BLaER1 (cell line): ENCODE results near the gene PHKB.
A peak's percentile ranks its signal among the peaks of the same experiment; 100 is the strongest.
"Not testable (repeated sequence)": the region's sequence is repeated elsewhere in the genome, so short reads cannot be mapped to it uniquely, and the experiment has no call there.

Experiments
- H3K27ac ChIP-seq: shearing (Covaris generic); formaldehyde crosslinking; 2 replicates; pipeline ENCODE4 v1.8.1; 2022
- H3K27me3 ChIP-seq: shearing (Covaris generic); formaldehyde crosslinking; 2 replicates; pipeline ENCODE4 v1.8.1; 2022
- H3K36me3 ChIP-seq: shearing (Covaris generic); formaldehyde crosslinking; 2 replicates; pipeline ENCODE4 v1.8.1; 2022
- H3K4me1 ChIP-seq: shearing (Covaris generic); formaldehyde crosslinking; 2 replicates; pipeline ENCODE4 v1.8.1; 2022
- H3K4me2 ChIP-seq: shearing (Covaris generic); formaldehyde crosslinking; 2 replicates; pipeline ENCODE4 v1.8.1; 2022
- H3K4me3 ChIP-seq: shearing (Covaris generic); formaldehyde crosslinking; 2 replicates; pipeline ENCODE4 v1.8.1; 2022
- H3K9ac ChIP-seq: shearing (Covaris generic); formaldehyde crosslinking; 2 replicates; pipeline ENCODE4 v1.8.1; 2022
- H3K9me3 ChIP-seq: shearing (Covaris generic); formaldehyde crosslinking; 2 replicates; pipeline ENCODE4 v1.8.1; 2022
- H4K20me1 ChIP-seq: shearing (Covaris generic); formaldehyde crosslinking; 2 replicates; pipeline ENCODE4 v1.8.1; 2022
- Cebpa-rat ChIP-seq: shearing (Covaris generic); IDR thresholded peaks from 2 replicates; pipeline ENCODE4 v1.8.1; 2022

PHKB gene

GRCh38 chr16:47460711-47461597 lies at the start of gene PHKB, which contains the start of gene ITFG1:
Gene PHKB (plus strand): TSS chr16:47461331. CDS start chr16:47461351, 20 bp downstream.
Gene ITFG1 (minus strand): TSS chr16:47461063. CDS start chr16:47461045, 18 bp downstream.
- H3K4me3 ChIP-seq = peak within 1 kb of the TSS; percentile 89
- peak within 1 kb of the TSS; percentile 97 for H3K4me2 ChIP-seq
- H3K9ac ChIP-seq = peak within 1 kb of the TSS; percentile 97
- H3K9me3 ChIP-seq = no peaks in the 10 kb centered on the region
- no peak for TF ChIP-seq Cebpa-rat
- no peaks in the 10 kb centered on the region for H4K20me1 ChIP-seq
- peaks cover 23% of the 10 kb centered on the region for H3K36me3 ChIP-seq
- H3K27ac ChIP-seq = peak within 1 kb of the TSS; percentile 95
- no peaks in the 10 kb centered on the region for H3K27me3 ChIP-seq
- peaks cover 68% of the 10 kb centered on the region for H3K4me1 ChIP-seq

GRCh38 chr16:47413041-47413440 lies 48.1 kb upstream of the PHKB start:
- H3K9me3 ChIP-seq = no peaks in the 10 kb centered on the region
- no peaks in the 10 kb centered on the region for H3K4me1 ChIP-seq
- H4K20me1 ChIP-seq = no peaks in the 10 kb centered on the region
- no peak overlapping the region for H3K4me2 ChIP-seq
- no peaks in the 10 kb centered on the region for H3K27me3 ChIP-seq
- peaks cover 33% of the 10 kb centered on the region for H3K36me3 ChIP-seq
- TF ChIP-seq Cebpa-rat = no peak
- no peak overlapping the region for H3K4me3 ChIP-seq
- H3K27ac ChIP-seq = no peak overlapping the region
- H3K9ac ChIP-seq = no peak overlapping the region

GRCh38 chr16:47416869-47417268 lies 44.3 kb upstream of the PHKB start:
- no peak for TF ChIP-seq Cebpa-rat
- peaks cover 41% of the 10 kb centered on the region for H3K36me3 ChIP-seq
- no peak overlapping the region for H3K27ac ChIP-seq
- no peaks in the 10 kb centered on the region for H3K4me1 ChIP-seq
- H4K20me1 ChIP-seq = no peaks in the 10 kb centered on the region
- H3K9ac ChIP-seq = no peak overlapping the region
- H3K9me3 ChIP-seq = no peaks in the 10 kb centered on the region
- no peaks in the 10 kb centered on the region for H3K27me3 ChIP-seq
- H3K4me2 ChIP-seq = no peak overlapping the region
- no peak overlapping the region for H3K4me3 ChIP-seq

- Histone ChIP-seq H3K36me3 (peaks cover 58% of the 10 kb centered on the region), H3K9ac (no peak overlapping the region), H4K20me1 (no peaks in the 10 kb centered on the region), H3K4me1 (no peaks in the 10 kb centered on the region), H3K4me3 (no peak overlapping the region), H3K4me2 (no peak overlapping the region), H3K9me3 (peaks cover 8% of the 10 kb centered on the region; the same call in 1 of the 2 replicates), H3K27me3 (no peaks in the 10 kb centered on the region), H3K27ac (no peak overlapping the region)
- TF ChIP-seq Cebpa-rat = no peak
Observed at GRCh38 chr16:47424846-47425245, 36.3 kb upstream of the PHKB start.

- Histone ChIP-seq H3K4me2 (no peak overlapping the region), H4K20me1 (no peaks in the 10 kb centered on the region), H3K4me3 (no peak overlapping the region), H3K27ac (no peak overlapping the region), H3K9me3 (peaks cover 16% of the 10 kb centered on the region; the same call in 1 of the 2 replicates), H3K27me3 (no peaks in the 10 kb centered on the region), H3K36me3 (peaks cover 49% of the 10 kb centered on the region), H3K9ac (no peak overlapping the region), H3K4me1 (no peaks in the 10 kb centered on the region)
- TF ChIP-seq Cebpa-rat = no peak
Observed at GRCh38 chr16:47426806-47427205, 34.3 kb upstream of the PHKB start.

- TF ChIP-seq Cebpa-rat = no peak
- no peaks in the 10 kb centered on the region for H3K4me1 ChIP-seq
- no peaks in the 10 kb centered on the region for H4K20me1 ChIP-seq
- H3K9ac ChIP-seq = no peak overlapping the region
- H3K27ac ChIP-seq = no peak overlapping the region
- H3K9me3 ChIP-seq = peaks cover 11% of the 10 kb centered on the region; the same call in 1 of the 2 replicates
- H3K27me3 ChIP-seq = no peaks in the 10 kb centered on the region
- H3K4me2 ChIP-seq = no peak overlapping the region
- peaks cover 32% of the 10 kb centered on the region for H3K36me3 ChIP-seq
- H3K4me3 ChIP-seq = no peak overlapping the region
Observed at GRCh38 chr16:47431960-47432359, 29.2 kb upstream of the PHKB start.

- H3K27me3 ChIP-seq, H4K20me1 ChIP-seq, H3K4me2 ChIP-seq, H3K9ac ChIP-seq, H3K27ac ChIP-seq, H3K4me3 ChIP-seq: not testable (repeated sequence)
- Histone ChIP-seq H3K36me3 (peaks cover 36% of the 10 kb centered on the region), H3K4me1 (peaks cover 18% of the 10 kb centered on the region), H3K9me3 (peaks cover 25% of the 10 kb centered on the region)
Observed at GRCh38 chr16:47434274-47434673, 26.9 kb upstream of the PHKB start.

GRCh38 chr16:47440066-47440465 lies 21.1 kb upstream of the PHKB start:
- H3K36me3 ChIP-seq = peaks cover 23% of the 10 kb centered on the region
- not testable (repeated sequence) for H3K9ac ChIP-seq, H3K4me2 ChIP-seq

GRCh38 chr16:47442884-47443283 lies 18.2 kb upstream of the PHKB start:
- not testable (repeated sequence) for H3K27ac ChIP-seq, H3K9ac ChIP-seq, H3K4me3 ChIP-seq, H4K20me1 ChIP-seq, H3K4me2 ChIP-seq, H3K27me3 ChIP-seq
- Histone ChIP-seq H3K4me1 (peaks cover 14% of the 10 kb centered on the region), H3K36me3 (peaks cover 31% of the 10 kb centered on the region), H3K9me3 (peaks cover 21% of the 10 kb centered on the region)

More at GRCh38 chr16:47440066-47440465, 21.1 kb upstream of the PHKB start:
- peaks cover 18% of the 10 kb centered on the region for H3K4me1 ChIP-seq
- H4K20me1 ChIP-seq, H3K27ac ChIP-seq, H3K27me3 ChIP-seq, H3K4me3 ChIP-seq: not testable (repeated sequence)
- peaks cover 30% of the 10 kb centered on the region for H3K9me3 ChIP-seq

GRCh38 chr16:47446431-47446830 lies 14.7 kb upstream of the PHKB start:
- H3K36me3 ChIP-seq = peaks cover 49% of the 10 kb centered on the region

More at GRCh38 chr16:47446431-47446830, 14.7 kb upstream of the PHKB start:
- Histone ChIP-seq H3K9me3 (peaks cover 11% of the 10 kb centered on the region), H3K4me2 (no peak overlapping the region), H3K4me3 (no peak overlapping the region), H3K9ac (no peak overlapping the region), H3K27me3 (no peaks in the 10 kb centered on the region), H4K20me1 (no peaks in the 10 kb centered on the region), H3K4me1 (no peaks in the 10 kb centered on the region), H3K27ac (no peak overlapping the region)
- TF ChIP-seq Cebpa-rat = no peak
